PFSK-1 (cell line): Measurements from ENCODE around the gene FBXL7.

ENCODE experiments used
- FOXP2 ChIP-seq: optimal IDR thresholded peaks from 2 replicates; pipeline ENCODE3; 2011; ENCODE audit warnings: borderline replicate concordance, control low read depth, inconsistent platforms; ENCODE audit not compliant: insufficient read depth; ENCODE audit errors: extremely low read length, extremely low read depth
- POLR2AphosphoS5 ChIP-seq: IDR thresholded peaks from 2 replicates; pipeline ENCODE4 v1.6.1; 2012; ENCODE audit warnings: low read depth, mild to moderate bottlenecking, control low read depth, low read length, moderate library complexity
- REST ChIP-seq, 2 experiments: IDR thresholded peaks; 2 replicates each; pipeline versions ENCODE4 v1.6.1 to v1.8.0; 2011 to 2012; ENCODE audit warnings: low read depth in 2 of 2, low read length in 2 of 2, control low read depth in 1 of 2, inconsistent platforms in 1 of 2, mild to moderate bottlenecking in 1 of 2, moderate library complexity in 1 of 2; ENCODE audit not compliant: insufficient read depth in 1 of 2
- SIN3A ChIP-seq: IDR thresholded peaks from 2 replicates; pipeline ENCODE4 v1.6.1; 2012; ENCODE audit warnings: mild to moderate bottlenecking, low read length, moderate library complexity, borderline replicate concordance; ENCODE audit not compliant: insufficient read depth
- TAF1 ChIP-seq: IDR thresholded peaks from 2 replicates; pipeline ENCODE4 v1.6.1; 2012; ENCODE audit warnings: low read length, control low read depth, borderline replicate concordance; ENCODE audit not compliant: insufficient read depth

The FBXL7 gene

DNA sequence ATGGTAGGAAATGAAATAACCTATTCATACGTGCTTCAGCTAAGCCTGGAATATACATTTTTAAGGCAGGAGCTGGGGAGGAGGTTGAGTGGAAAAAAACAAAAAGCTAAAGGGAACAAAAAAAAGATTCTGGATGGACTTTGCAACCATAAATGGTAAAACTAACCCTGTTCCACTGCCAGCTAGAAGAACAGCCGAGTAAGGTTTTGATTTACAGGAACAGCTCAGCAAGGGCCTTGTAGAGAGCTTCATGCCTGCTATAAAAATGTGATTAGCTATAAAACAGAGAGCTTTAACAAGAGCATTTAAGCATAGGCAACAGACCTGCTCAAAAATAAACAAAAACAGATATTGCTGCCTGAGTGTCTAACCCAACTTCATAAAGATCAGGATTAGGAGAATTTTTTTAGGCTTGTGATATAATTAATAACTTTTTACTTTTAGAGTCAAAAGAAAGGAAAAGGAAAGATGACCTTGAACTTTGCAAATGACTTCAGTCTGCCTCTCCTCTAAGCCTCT, 194.8 kb downstream of the FBXL7 start:
- TF ChIP-seq SIN3A (no peak), POLR2AphosphoS5 (no peak), TAF1 (no peak), REST (IDR thresholded peaks at IDR 0.05; ENCODE audit: insufficient read depth in 1 of 2, low read depth in 2 of 2, low read length in 2 of 2) (no peak)

DNA sequence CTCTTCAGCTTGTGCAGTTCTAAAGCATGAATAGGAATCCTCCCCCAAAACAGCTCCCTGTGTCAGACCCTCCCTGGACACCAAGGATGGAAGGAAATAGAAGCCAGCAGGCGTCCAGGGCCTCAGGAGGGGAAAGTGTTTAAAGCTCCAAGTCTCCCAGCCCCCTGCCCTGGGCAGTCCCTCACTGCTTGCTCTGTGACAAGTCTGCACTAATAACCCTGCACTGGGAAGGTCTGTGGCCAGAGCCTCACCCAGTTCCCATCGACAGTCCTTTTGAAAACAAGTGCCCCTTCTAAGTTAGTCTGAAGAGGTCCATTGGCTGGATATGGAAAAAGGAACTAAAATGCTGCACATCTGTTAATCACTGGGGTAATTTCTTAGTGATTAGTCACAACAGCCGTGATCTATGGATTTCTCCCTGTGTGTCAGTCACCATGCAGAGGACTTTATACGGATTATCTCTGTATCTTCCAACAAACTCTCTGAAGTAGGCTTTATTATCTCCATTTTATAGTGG, 195.3 kb downstream of the FBXL7 start:
- no peak for TF ChIP-seq FOXP2
- no peak for TF ChIP-seq TAF1
- no peak for TF ChIP-seq REST (IDR thresholded peaks at IDR 0.05; ENCODE audit: insufficient read depth in 1 of 2, low read depth in 2 of 2, low read length in 2 of 2)
- no peak for TF ChIP-seq POLR2AphosphoS5
- TF ChIP-seq SIN3A: no peak

DNA sequence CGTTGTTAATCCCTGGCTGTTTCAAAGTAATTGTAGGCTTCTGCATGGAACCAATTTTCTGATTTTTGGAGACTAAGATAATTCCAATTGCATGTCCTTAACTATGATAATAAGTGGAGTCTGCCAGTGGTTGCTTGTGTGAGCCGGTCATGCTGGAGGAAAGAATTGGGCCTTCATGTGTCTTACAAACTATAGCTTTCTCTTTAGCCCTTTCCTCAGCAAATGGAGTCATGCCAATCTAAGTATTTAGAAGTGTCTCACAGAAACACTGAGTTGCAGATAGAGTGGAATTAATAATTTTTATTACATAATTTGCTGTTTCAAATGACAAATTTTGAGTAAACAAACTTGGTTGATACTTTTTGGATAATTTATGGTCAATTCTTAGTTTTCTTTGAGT, 200.4 kb downstream of the FBXL7 start:
- TF ChIP-seq REST (IDR thresholded peaks at IDR 0.05; ENCODE audit: insufficient read depth in 1 of 2, low read depth in 2 of 2, low read length in 2 of 2): no peak
- no peak for TF ChIP-seq TAF1
- TF ChIP-seq FOXP2: no peak
- TF ChIP-seq POLR2AphosphoS5: no peak
- no peak for TF ChIP-seq SIN3A

DNA sequence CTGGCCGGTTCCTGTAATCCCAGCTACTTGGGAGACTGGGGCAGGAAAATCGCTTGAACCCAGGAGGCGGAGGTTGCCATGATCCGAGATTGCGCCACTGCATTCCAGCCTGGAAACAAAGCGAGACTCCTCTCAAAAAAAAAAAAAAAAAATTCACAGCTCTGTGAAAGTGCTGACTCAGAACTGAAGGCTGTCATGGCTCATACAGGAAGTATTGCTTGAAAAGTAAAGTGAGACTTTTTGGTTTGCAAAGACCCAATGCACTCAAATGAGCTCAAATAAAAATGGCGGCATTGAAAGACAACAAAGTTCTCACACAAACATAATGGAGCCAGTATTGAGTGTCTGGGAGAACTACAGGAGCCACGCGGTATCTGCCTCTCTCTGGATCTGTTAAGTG, 202.1 kb downstream of the FBXL7 start:
- TF ChIP-seq FOXP2: no peak
- no peak for TF ChIP-seq TAF1

GRCh38 chr5:15703901-15704300, 203.9 kb downstream of the FBXL7 start:
- no peak for TF ChIP-seq TAF1
- no peak for TF ChIP-seq REST (IDR thresholded peaks at IDR 0.05; ENCODE audit: insufficient read depth in 1 of 2, low read depth in 2 of 2, low read length in 2 of 2)
- TF ChIP-seq POLR2AphosphoS5: no peak
- no peak for TF ChIP-seq FOXP2
- TF ChIP-seq SIN3A: no peak
